Activated CD8-positive, alpha-beta T cell treated with anti-CD3 and anti-CD28 coated beads for 36 hours (primary cell): ENCODE measurements around the gene POLA1. TPM values are rescaled to one million over a fixed set of nuclear protein-coding genes. Genes with fewer than 3 reads are reported as not detected.

Experiments used
- ATAC-seq: fragments of 200-7000 bp; cut with Tn5 transposase; one replicate; pipeline ENCODE4 v1.10.0; 2021; ENCODE audit warnings: mild to moderate bottlenecking, moderate library complexity
- CTCF ChIA-PET: fragments of 350-600 bp; sonication (Branson Sonifier 250); formaldehyde crosslinking; loops from one replicate; lab custom pipeline; 2021; ENCODE audit warnings: antibody characterized with exemption; lab: Charles Lee
- POLR2A ChIA-PET: fragments of 350-600 bp; sonication (Branson Sonifier 250); formaldehyde crosslinking; loops from one replicate; lab custom pipeline; 2021; ENCODE audit warnings: antibody characterized with exemption; lab: Charles Lee
- DNase-seq: peaks from one replicate; pipeline ENCODE4 v3.0.0-alpha.2; 2020
- H3K27ac Mint-ChIP-seq: one replicate; pipeline ENCODE4 v1.8.0; 2021; ENCODE audit warnings: mild to moderate bottlenecking, mixed read lengths
- H3K27me3 Mint-ChIP-seq: one replicate; pipeline ENCODE4 v1.8.0; 2021; ENCODE audit warnings: mixed read lengths
- H3K36me3 Mint-ChIP-seq: one replicate; pipeline ENCODE4 v1.8.0; 2021; ENCODE audit warnings: low read depth, mixed read lengths
- H3K4me1 Mint-ChIP-seq: one replicate; pipeline ENCODE4 v1.8.0; 2021; ENCODE audit warnings: low read depth, mixed read lengths
- H3K4me3 Mint-ChIP-seq: one replicate; pipeline ENCODE4 v1.8.0; 2021; ENCODE audit warnings: mild to moderate bottlenecking, moderate library complexity, mixed read lengths
- H3K9me3 Mint-ChIP-seq: one replicate; pipeline ENCODE4 v1.8.0; 2021; ENCODE audit warnings: mixed read lengths
- intact Hi-C: fragments of 100-400 bp; cut with micrococcal nuclease; formaldehyde crosslinking; loops from one replicate; pipeline ENCODE4 v1.10.0; 2022
- total RNA-seq, 2 experiments: library from RNA; stranded (reverse); gene quantifications; one replicate each; pipeline ENCODE4 v1.2.3, GENCODE V29; 2021
- TF ChIP-seq, protein P1 (sequence below): fragments of 200-600 bp; IDR thresholded peaks from one replicate; pipeline ENCODE4 v1.8.0; 2022; ENCODE audit warnings: antibody characterized with exemption, mild to moderate bottlenecking

POLA1 gene
- total RNA-seq, 2 experiments from 2014 or later = 41.4 to 42.9 TPM

DNA sequence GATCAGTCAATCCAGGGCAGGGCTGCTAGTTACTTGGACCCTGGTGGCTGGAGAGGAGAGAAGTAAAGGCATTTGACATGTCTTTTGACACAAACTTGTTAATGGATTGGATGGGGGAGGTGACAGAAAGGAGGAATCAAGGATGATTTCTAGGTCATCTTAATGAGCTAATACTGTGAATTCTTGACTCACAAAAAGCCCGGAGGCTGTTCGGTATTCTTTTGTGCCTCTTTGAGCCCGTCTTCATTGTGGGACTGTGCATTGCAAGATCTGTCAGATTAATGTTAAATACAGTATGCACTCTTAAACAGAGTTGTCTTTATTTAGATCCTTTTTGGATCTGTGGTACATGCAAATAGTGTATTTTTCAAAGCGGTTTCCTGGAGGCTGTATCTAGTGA is 25.1 kb downstream of the POLA1 start:
- ATAC-seq (no peak), DNase-seq (no peak)
- TF ChIP-seq, protein P1, sequence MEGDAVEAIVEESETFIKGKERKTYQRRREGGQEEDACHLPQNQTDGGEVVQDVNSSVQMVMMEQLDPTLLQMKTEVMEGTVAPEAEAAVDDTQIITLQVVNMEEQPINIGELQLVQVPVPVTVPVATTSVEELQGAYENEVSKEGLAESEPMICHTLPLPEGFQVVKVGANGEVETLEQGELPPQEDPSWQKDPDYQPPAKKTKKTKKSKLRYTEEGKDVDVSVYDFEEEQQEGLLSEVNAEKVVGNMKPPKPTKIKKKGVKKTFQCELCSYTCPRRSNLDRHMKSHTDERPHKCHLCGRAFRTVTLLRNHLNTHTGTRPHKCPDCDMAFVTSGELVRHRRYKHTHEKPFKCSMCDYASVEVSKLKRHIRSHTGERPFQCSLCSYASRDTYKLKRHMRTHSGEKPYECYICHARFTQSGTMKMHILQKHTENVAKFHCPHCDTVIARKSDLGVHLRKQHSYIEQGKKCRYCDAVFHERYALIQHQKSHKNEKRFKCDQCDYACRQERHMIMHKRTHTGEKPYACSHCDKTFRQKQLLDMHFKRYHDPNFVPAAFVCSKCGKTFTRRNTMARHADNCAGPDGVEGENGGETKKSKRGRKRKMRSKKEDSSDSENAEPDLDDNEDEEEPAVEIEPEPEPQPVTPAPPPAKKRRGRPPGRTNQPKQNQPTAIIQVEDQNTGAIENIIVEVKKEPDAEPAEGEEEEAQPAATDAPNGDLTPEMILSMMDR = no peak
- intact Hi-C loops = no loop called here
- H3K9me3 Mint-ChIP-seq = no peaks in the 10 kb centered on the region
- CTCF ChIA-PET = interaction anchor here (0.9 kb wide), 1 partner anchor 34 kb away, joined by 3 read pairs; no protein-coding TSS in a partner anchor
- no peaks in the 10 kb centered on the region for H3K27me3 Mint-ChIP-seq
- POLR2A ChIA-PET = interaction anchor here (2.0 kb wide), 1 partner anchor 9 kb away, joined by 7 read pairs; no protein-coding TSS in a partner anchor
- H3K4me3 Mint-ChIP-seq = no peak overlapping the region
- peaks cover 44% of the 10 kb centered on the region for H3K36me3 Mint-ChIP-seq
- peaks cover 2% of the 10 kb centered on the region for H3K4me1 Mint-ChIP-seq
- H3K27ac Mint-ChIP-seq = no peak overlapping the region

DNA sequence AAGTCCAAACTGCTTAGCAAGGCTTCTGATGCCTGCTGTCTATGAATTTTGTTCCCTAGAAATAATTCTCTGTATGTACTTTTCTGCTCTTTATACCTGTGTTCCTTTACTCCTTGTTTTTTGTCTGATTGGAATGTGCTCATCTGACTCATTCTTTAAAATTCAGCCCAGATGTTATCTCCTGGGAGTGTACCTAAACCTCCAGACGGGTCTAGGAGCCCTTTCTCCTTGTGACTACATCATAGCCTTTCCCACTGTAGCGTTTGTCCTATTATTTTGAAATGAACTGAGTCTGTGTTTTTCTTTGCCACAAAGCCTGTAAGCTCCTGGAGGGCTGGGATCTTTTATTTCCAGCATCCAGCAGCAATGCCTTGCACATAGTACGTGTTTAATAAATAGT is 26.3 kb downstream of the POLA1 start:
- intact Hi-C loops = no loop called here
- DNase-seq = no peak
- Mint-ChIP-seq H3K36me3 (peaks cover 44% of the 10 kb centered on the region), H3K4me3 (no peak overlapping the region), H3K27me3 (no peaks in the 10 kb centered on the region), H3K4me1 (peaks cover 2% of the 10 kb centered on the region), H3K27ac (no peak overlapping the region), H3K9me3 (no peaks in the 10 kb centered on the region)
- ATAC-seq = no peak
- CTCF ChIA-PET = no interaction called here
- POLR2A ChIA-PET = no interaction called here
- TF ChIP-seq, protein P1 = no peak

DNA sequence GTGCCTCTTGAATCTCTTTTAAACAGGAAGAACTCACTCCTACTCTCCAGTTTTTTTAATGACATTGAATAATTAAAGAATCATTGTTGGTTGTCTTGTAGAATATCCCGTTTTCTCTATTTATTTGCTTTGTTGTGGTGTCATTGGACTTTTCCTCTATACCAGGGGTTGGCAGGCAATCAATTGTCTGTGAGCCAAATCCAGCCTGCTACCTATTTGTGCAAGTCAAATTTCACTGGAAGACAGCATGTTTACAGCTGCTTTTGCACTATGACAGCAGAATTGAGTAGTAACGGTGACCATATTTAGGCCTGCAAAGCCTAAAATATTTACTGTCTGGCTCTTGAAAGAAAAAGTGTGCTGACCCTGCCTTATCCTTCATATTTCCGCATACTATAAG is 34.8 kb downstream of the POLA1 start:
- Mint-ChIP-seq H3K27ac (no peak overlapping the region), H3K36me3 (peaks cover 37% of the 10 kb centered on the region), H3K4me1 (no peaks in the 10 kb centered on the region), H3K27me3 (no peaks in the 10 kb centered on the region), H3K9me3 (no peaks in the 10 kb centered on the region), H3K4me3 (no peak overlapping the region)
- TF ChIP-seq, protein P1 = no peak
- ATAC-seq (no peak), DNase-seq (no peak)
- ChIA-PET CTCF (no interaction called here), POLR2A (interaction anchor here (1.5 kb wide), 1 partner anchor 10 kb away, joined by 7 read pairs; no protein-coding TSS in a partner anchor)
- intact Hi-C loops = no loop called here

DNA sequence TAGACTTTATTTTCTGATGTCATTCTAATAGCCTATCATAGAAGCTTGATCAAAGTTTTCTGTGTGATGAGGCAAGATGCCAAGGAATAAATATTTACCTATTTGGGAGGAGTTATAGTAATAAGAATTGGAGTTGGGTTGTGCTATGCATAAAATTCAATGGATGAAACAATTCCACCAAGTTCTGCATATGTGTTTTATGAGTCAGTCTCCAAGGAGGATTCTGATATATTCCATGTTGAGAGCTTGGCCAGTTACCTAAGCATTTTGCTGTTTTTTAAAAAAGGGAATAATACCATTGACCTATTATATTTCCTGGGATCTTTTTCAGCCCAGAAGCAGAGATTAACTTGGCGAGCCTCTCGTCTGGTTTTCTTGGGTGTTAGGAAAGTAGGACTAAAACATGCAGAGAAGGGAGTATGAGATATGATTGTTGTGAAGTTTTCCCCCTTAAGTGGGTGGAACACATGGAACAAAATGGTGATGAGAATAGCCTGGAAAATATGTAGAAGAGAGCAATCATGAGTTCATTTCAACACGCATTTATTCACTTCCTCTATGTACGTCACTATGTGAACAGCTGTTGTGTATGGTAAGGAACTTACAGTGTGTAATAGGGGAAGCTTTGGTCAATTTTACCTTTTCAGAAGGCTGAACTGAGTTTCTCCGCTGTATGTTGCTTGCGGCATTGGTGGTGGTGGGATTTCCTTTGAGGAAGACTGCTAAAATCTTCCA is 39.2 kb downstream of the POLA1 start:
- H3K27me3 Mint-ChIP-seq = no peaks in the 10 kb centered on the region
- no peaks in the 10 kb centered on the region for H3K4me1 Mint-ChIP-seq
- H3K9me3 Mint-ChIP-seq = no peaks in the 10 kb centered on the region
- intact Hi-C loops = no loop called here
- CTCF ChIA-PET = no interaction called here
- H3K4me3 Mint-ChIP-seq = no peak overlapping the region
- TF ChIP-seq, protein P1 = no peak
- POLR2A ChIA-PET = no interaction called here
- no peak overlapping the region for H3K27ac Mint-ChIP-seq
- no peak for DNase-seq
- peaks cover 28% of the 10 kb centered on the region for H3K36me3 Mint-ChIP-seq
- no peak for ATAC-seq

DNA sequence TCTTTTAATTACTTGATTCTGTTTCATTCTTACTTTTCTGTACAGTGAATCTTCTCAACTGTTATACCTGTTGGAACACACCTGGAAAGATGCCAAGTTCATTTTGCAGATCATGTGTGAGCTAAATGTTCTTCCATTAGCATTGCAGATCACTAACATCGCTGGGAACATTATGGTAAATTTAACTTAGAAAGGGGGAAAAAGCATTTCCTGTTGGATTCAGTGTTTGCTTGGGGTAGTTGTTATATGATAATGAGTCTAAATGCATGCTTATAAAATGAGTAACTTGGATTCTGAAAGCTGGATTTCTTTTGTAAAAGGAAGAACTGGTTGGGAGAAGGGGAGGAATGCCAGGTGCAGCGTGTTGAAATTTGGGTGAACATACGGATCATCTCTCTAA is 47.6 kb downstream of the POLA1 start:
- Mint-ChIP-seq H3K4me1 (no peaks in the 10 kb centered on the region), H3K9me3 (no peaks in the 10 kb centered on the region), H3K27ac (no peak overlapping the region), H3K4me3 (no peak overlapping the region), H3K36me3 (peaks cover 32% of the 10 kb centered on the region), H3K27me3 (no peaks in the 10 kb centered on the region)
- ATAC-seq (no peak), DNase-seq (no peak)
- intact Hi-C loops = no loop called here
- TF ChIP-seq, protein P1 = no peak
- ChIA-PET POLR2A (no interaction called here), CTCF (no interaction called here)
